Measurements from ENCODE around the gene RHOF.

RHOF gene

GRCh38 chr12:121741743-121742142 lies 51.7 kb downstream of the RHOF start:
- DNase-seq (ENCODE audit: low read depth): no peak

- DNase-seq (ENCODE audit: low read depth): no peak
These were observed 52.6 kb downstream of the RHOF start for GRCh38 chr12:121740847-121741246.

GRCh38 chr12:121738340-121738858 lies 55.1 kb downstream of the RHOF start:
- no peak for DNase-seq (ENCODE audit: low read depth)

GRCh38 chr12:121733849-121734248 lies 59.6 kb downstream of the RHOF start:
- no peak for DNase-seq (ENCODE audit: low read depth)

DNA sequence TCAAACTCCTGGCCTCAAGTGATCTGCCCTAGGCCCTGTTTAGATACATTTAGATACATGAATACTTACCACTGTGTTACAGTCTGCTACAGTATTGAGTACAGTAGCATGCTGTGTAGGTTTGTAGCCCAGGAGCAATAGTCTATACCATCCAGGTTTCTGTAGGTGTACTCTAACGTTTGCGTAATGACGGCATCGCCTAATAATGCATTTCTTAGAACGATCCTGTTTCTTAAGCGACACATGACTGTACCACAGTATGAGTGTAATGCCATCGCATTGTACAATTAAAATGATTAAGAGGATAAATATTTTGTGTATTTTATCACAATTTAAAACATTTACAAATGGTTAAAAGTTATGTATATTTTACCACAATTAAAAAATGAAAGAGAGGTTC lies 62.0 kb downstream of the RHOF start:
- DNase-seq (ENCODE audit: low read depth): no peak

DNA sequence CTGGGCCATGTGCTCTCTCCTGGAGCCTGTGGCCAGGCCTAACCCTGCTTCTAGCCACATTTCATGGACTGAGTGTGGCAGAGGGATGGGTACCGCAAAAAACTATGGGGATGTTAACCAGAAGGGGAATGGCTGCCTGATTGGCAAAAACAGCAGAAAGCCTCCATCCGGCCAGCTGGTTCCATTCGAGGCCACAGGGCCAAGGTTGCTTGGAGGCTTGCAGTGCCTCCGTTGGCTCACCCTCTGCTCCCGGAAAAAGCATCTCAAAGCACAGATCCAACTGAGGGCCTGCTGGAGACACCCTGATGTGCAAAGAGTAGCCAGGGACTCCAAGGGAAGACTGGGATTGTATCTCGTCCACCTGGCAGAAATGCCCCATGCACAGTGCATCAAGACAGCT lies 64.5 kb downstream of the RHOF start:
- DNase-seq (ENCODE audit: low read depth): no peak
